HG03039 (cell line): Measurements from ENCODE around the gene TFIP11.

Experiments
- ATAC-seq: cut with Tn5 transposase; IDR thresholded peaks from one replicate; pipeline ENCODE4 v1.9.1; 2021; ENCODE audit warnings: mild to moderate bottlenecking, moderate library complexity; ENCODE audit not compliant: unreplicated experiment

Gene TFIP11

GRCh38 chr22:26512149-26512793, at the start of gene TFIP11:
TFIP11 (minus strand) TSS chr22:26512473; CDS start chr22:26510272, 2,201 bp downstream.
- peak; percentile 72 for ATAC-seq

- ATAC-seq: no peak
Measured at GRCh38 chr22:26561756-26562417, 49.6 kb upstream of the TFIP11 start.

GRCh38 chr22:26559961-26560575, 47.8 kb upstream of the TFIP11 start:
- no peak for ATAC-seq

- no peak for ATAC-seq
Measured at GRCh38 chr22:26558248-26558895, 46.1 kb upstream of the TFIP11 start.

GRCh38 chr22:26556904-26557303, 44.6 kb upstream of the TFIP11 start:
- no peak for ATAC-seq

GRCh38 chr22:26555478-26555877, 43.2 kb upstream of the TFIP11 start:
- ATAC-seq: no peak

- no peak for ATAC-seq
Measured at GRCh38 chr22:26554956-26555355, 42.7 kb upstream of the TFIP11 start.

GRCh38 chr22:26553056-26553752, 40.9 kb upstream of the TFIP11 start:
- no peak for ATAC-seq

GRCh38 chr22:26552466-26552865, 40.2 kb upstream of the TFIP11 start:
- no peak for ATAC-seq

GRCh38 chr22:26551568-26551967, 39.3 kb upstream of the TFIP11 start:
- ATAC-seq: no peak

- no peak for ATAC-seq
Measured at GRCh38 chr22:26550498-26551033, 38.3 kb upstream of the TFIP11 start.

- ATAC-seq: no peak
Measured at GRCh38 chr22:26549902-26550497, 37.7 kb upstream of the TFIP11 start.

GRCh38 chr22:26548984-26549383, 36.7 kb upstream of the TFIP11 start:
- no peak for ATAC-seq

- no peak for ATAC-seq
Measured at GRCh38 chr22:26548303-26548702, 36.0 kb upstream of the TFIP11 start.

GRCh38 chr22:26547837-26548236, 35.6 kb upstream of the TFIP11 start:
- no peak for ATAC-seq

GRCh38 chr22:26547426-26547825, 35.2 kb upstream of the TFIP11 start:
- no peak for ATAC-seq

- no peak for ATAC-seq
Measured at GRCh38 chr22:26546282-26546681, 34.0 kb upstream of the TFIP11 start.

- ATAC-seq: no peak
Measured at GRCh38 chr22:26545827-26546226, 33.6 kb upstream of the TFIP11 start.

GRCh38 chr22:26545385-26545784, 33.1 kb upstream of the TFIP11 start:
- ATAC-seq: no peak

- no peak for ATAC-seq
Measured at GRCh38 chr22:26544489-26544888, 32.2 kb upstream of the TFIP11 start.
